Stomach smooth muscle (tissue), 2 donors: ENCODE results near the gene TMEM254.
A peak's percentile ranks its signal among the peaks of the same experiment; 100 is the strongest.
"Not testable (repeated sequence)": the region's sequence is repeated elsewhere in the genome, so short reads cannot be mapped to it uniquely, and the experiment has no call there.

Experiments
- H3K27ac ChIP-seq: one replicate; pipeline ENCODE4 v1.7.0; 2013; ENCODE audit warnings: mild to moderate bottlenecking, low read length, inconsistent platforms
- H3K27me3 ChIP-seq, 2 donors: one replicate each; pipeline ENCODE4 v1.7.0; 2013; ENCODE audit warnings: low read length in 2 of 2; ENCODE audit not compliant: insufficient read depth in 2 of 2, control insufficient read depth in 1 of 2
- H3K36me3 ChIP-seq, 2 donors: one replicate each; pipeline ENCODE4 v1.7.0; 2013; ENCODE audit warnings: low read length in 2 of 2; ENCODE audit not compliant: control insufficient read depth in 2 of 2, insufficient read depth in 2 of 2
- H3K4me1 ChIP-seq: one replicate; pipeline ENCODE4 v1.7.0; 2013; ENCODE audit warnings: low read length; ENCODE audit not compliant: control insufficient read depth, insufficient read depth
- H3K4me3 ChIP-seq, 2 donors: one replicate each; pipeline ENCODE4 v1.7.0; 2013; ENCODE audit warnings: low read length in 2 of 2
- H3K9ac ChIP-seq, 2 donors: one replicate each; pipeline ENCODE4 v1.7.0; 2013; ENCODE audit warnings: low read length in 2 of 2, mild to moderate bottlenecking in 1 of 2
- H3K9me3 ChIP-seq, 2 donors: one replicate each; pipeline ENCODE4 v1.7.0; 2013; ENCODE audit warnings: low read length in 2 of 2; ENCODE audit not compliant: control insufficient read depth in 2 of 2
- donor health status: healthy.
- donor health status: Pancreatic carcinoma.

The TMEM254 gene

DNA sequence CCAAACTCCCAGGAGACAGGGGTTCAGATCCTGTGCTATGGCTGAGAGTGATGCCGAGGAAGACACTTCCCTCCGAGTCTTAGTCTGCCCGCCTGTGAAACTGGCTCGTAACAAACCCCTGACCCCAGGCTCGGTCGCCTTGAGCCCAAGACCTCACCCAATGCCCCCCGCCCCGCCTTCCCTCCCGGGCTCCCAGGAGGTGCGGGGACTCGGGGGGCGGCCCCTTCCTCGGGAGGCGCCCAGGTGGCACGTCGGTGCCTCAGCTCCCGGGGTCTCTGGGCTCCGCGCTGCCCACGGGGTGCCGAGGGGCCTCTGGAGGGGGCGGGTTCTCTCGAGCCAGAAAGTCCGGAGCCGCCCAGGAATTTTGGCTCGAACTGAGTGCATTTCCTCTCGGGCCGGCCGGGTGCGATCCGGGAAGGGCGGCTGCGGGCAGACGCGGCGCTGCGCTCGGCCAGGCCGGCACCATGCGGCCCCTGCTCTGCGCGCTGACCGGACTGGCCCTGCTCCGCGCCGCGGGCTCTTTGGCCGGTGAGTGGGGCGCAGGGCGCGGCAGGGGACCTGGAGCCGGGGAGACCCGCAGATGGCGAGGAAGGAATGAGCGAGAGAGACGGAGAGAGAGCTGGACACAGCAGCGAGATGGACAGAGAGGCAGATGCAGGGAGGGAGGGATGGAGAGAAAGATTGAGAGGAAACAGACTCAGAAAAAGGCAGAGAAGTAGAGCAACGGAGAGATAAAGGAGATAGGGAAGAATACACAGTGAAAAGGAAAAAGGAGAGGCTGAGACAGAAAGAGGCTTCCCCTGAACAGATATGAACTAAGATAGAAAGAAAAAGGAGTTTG, 54.1 kb downstream of the TMEM254 start, which contains the start of gene PLAC9:
Gene PLAC9, plus strand, starts transcription at position 432 of the 841 bp plus-strand sequence. Its CDS starts 33 bp downstream, at position 465.
- peak within 1 kb of the TSS; percentile 66 for H3K27ac ChIP-seq
- peak within 1 kb of the TSS; percentile 53 to 69 for H3K4me3 ChIP-seq
- peaks cover 16 to 20% of the 10 kb centered on the region in 2 donors for H3K27me3 ChIP-seq
- peaks cover 20% of the 10 kb centered on the region for H3K4me1 ChIP-seq
- H3K36me3 ChIP-seq = no peaks in the 10 kb centered on the region
- H3K9me3 ChIP-seq = no peaks in the 10 kb centered on the region
- H3K9ac ChIP-seq = peak within 1 kb of the TSS; percentile 62 to 71

GRCh38 chr10:80133206-80133605, 54.7 kb downstream of the TMEM254 start:
- Histone ChIP-seq H3K4me3 (peak overlapping the region; percentile 53 to 69), H3K27me3 (peaks cover 16 to 20% of the 10 kb centered on the region in 2 donors), H3K9ac (peak overlapping the region; percentile 62 to 71)

GRCh38 chr10:80133687-80134086, 55.2 kb downstream of the TMEM254 start:
- Histone ChIP-seq H3K27ac (peak overlapping the region; percentile 66), H3K9ac (peak overlapping the region; percentile 62 to 71), H3K4me3 (peak overlapping the region in 1 of 2 donors; percentile 69), H3K27me3 (peaks cover 17 to 25% of the 10 kb centered on the region in 2 donors), H3K4me1 (peaks cover 20% of the 10 kb centered on the region)
- H3K36me3 ChIP-seq, H3K9me3 ChIP-seq: not testable (repeated sequence)

More at GRCh38 chr10:80133206-80133605, 54.7 kb downstream of the TMEM254 start:
- Histone ChIP-seq H3K9me3 (no peaks in the 10 kb centered on the region), H3K27ac (peak overlapping the region; percentile 66), H3K4me1 (peaks cover 20% of the 10 kb centered on the region), H3K36me3 (no peaks in the 10 kb centered on the region)

DNA sequence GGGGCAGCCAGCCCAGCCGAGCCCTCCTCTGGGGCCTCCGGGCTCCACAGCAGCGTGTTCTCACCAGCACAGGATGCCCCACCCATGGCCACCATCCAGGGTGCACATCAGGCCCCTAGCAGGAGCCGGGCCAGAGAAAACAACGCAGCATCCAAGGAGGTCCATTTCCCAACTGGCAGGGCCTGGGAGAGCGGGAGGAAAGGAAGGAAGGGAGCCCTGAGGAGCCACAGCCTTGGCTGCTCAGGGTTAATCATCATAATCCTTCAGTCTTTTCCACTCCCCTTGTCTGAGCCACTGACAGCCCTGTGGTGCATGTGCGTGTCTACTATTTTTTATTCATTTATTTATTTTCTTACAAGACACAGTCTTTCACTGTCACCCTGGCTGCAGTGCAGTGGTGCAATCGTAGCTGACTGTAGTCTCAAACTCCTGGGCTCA, 57.7 kb downstream of the TMEM254 start:
- Histone ChIP-seq H3K4me3 (peak overlapping the region in 1 of 2 donors; percentile 40), H3K27ac (peak overlapping the region; percentile 18), H3K9ac (no peak overlapping the region), H3K9me3 (no peaks in the 10 kb centered on the region), H3K36me3 (no peaks in the 10 kb centered on the region), H3K4me1 (peaks cover 20% of the 10 kb centered on the region), H3K27me3 (peaks cover 23 to 30% of the 10 kb centered on the region in 2 donors)

DNA sequence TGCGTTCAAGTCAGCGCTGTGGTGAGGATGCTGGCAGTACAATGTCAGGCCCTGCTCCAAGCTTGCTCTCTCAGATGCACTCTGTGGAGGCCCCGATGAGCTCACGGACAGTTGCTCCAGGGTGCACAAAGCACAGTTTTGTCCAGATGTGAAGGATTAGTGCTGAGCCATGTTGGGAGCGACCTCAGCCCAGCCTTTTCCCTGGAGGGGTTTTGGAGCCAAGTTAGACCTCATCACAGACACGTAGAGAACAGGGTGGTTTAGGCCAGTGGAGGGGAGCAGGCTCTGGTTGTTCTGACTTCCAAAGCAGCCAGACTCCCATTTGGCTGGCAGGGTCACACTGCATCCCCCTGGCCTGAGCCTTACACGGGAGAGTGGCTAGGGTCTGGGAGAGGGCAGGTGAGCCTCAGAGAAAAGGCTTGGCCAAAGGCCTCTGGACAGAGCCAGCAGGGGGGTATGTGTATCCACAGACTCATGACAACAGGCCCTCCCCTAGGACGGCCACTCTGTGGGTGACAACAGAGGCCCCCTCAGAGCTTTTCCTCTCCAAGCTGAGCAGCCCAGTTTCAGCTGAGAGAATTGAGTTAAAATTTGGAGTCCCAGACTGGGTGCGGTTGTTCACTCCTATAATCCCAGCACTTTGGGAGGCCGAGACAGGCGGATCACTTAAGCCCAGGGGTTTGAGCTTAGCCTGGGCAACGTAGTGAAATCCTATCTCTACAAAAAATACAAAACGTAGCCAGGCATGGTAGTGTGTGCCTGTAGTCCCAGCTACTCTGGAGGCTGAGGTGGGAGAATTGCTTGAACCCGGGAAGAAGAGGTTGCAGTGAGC, 58.8 kb downstream of the TMEM254 start:
- Histone ChIP-seq H3K27me3 (peaks cover 23 to 29% of the 10 kb centered on the region in 2 donors), H3K27ac (peak overlapping the region; percentile 53), H3K4me1 (peaks cover 18% of the 10 kb centered on the region), H3K36me3 (no peaks in the 10 kb centered on the region), H3K9me3 (no peaks in the 10 kb centered on the region), H3K4me3 (no peak overlapping the region), H3K9ac (peak overlapping the region in 1 of 2 donors; percentile 13)

- Histone ChIP-seq H3K4me3 (no peak overlapping the region), H3K9me3 (no peaks in the 10 kb centered on the region), H3K4me1 (peaks cover 14% of the 10 kb centered on the region), H3K36me3 (no peaks in the 10 kb centered on the region), H3K27ac (peak overlapping the region; percentile 37), H3K9ac (no peak overlapping the region), H3K27me3 (peaks cover 23% of the 10 kb centered on the region in 2 donors)
Observed at GRCh38 chr10:80137920-80138319, 59.5 kb downstream of the TMEM254 start.

DNA sequence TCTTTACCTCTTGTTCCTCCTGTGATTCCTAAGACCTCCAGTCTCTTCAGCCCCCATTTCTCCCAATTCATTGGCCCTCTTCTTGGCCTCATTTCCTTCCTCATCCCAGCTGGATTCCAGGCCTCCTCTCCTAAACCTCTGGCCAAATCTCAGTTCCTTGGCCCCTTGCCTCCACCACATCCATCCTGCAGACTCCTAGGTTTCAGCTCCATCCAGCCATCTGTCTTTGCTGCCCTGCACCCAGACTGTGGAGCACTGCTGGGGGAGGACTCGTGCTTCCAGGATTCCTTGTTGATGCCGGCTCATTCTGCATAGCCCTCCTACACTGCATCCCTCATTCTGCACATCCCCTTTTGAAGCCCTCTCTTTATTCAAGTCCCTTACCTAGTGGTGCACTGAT, 60.8 kb downstream of the TMEM254 start:
- Histone ChIP-seq H3K36me3 (no peaks in the 10 kb centered on the region), H3K4me1 (peaks cover 14% of the 10 kb centered on the region), H3K9me3 (no peaks in the 10 kb centered on the region), H3K4me3 (no peak overlapping the region), H3K27ac (no peak overlapping the region), H3K9ac (no peak overlapping the region), H3K27me3 (peaks cover 15 to 17% of the 10 kb centered on the region in 2 donors)

DNA sequence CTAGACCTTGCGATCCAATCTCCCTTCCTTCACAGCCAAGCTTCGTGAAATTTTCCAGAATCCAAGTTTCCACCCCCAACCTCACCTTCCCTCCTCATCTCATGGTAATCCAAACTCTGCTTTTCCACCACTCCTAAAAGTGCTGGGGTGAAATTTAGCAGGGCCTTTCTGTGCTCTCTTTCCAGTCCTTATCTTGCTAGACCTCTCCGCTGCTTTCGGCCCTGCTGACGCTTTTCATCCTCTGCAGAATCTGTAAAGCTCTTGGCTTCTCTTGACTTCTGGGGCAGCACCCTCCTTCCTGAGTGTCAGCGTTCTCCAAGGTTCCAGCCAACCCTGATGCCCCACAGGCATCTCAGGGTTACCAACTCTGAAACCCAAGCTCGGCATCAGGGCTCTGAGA, 61.8 kb downstream of the TMEM254 start:
- Histone ChIP-seq H3K27ac (no peak overlapping the region), H3K36me3 (no peaks in the 10 kb centered on the region), H3K9me3 (no peaks in the 10 kb centered on the region), H3K4me1 (peaks cover 21% of the 10 kb centered on the region), H3K9ac (no peak overlapping the region), H3K4me3 (no peak overlapping the region), H3K27me3 (peaks cover 15 to 17% of the 10 kb centered on the region in 2 donors)

DNA sequence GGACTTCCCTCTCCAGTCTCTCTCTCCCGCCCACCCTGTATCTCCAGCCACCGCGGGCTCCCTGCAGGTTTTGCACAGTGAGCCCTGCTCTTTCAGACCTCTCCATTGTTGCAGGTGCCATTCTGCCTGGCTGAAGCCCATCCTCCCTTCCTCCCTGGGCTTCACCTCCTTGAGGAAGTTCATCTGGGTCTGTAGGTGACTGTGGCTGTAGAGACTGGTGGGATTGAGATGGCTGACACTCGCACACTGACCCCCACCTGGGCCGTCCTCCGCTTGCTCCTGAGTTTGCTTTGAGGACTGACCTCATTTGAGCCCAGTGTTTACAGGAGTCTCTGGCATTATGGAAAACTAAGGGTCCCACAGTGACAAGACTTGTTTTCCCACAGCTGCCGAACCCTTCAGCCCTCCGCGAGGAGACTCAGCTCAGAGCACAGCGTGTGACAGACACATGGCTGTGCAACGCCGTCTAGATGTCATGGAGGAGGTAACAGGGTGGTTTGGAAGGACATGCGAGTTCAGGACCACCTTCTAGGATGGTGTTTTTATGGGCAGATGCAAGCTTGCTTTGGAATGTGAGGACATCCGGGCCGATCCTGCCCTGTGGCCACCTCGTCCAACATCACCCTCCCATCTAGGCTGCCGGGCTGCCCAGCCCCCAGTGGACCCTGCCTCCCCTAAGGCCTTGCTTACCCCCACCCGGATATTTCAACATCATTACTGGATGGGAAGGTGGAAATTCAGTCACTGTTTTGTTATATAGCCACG, 63.4 kb downstream of the TMEM254 start:
- H3K9me3 ChIP-seq = no peaks in the 10 kb centered on the region
- H3K9ac ChIP-seq = no peak overlapping the region
- H3K36me3 ChIP-seq = no peaks in the 10 kb centered on the region
- no peak overlapping the region for H3K4me3 ChIP-seq
- no peak overlapping the region for H3K27ac ChIP-seq
- peaks cover 11 to 15% of the 10 kb centered on the region in 2 donors for H3K27me3 ChIP-seq
- peaks cover 19% of the 10 kb centered on the region for H3K4me1 ChIP-seq
